H7 (cell line): Measurements from ENCODE around the gene PARD3. TPM values are rescaled to one million over a fixed set of nuclear protein-coding genes. Genes with fewer than 3 reads are reported as not detected.
"Not testable (repeated sequence)": the region's sequence is repeated elsewhere in the genome, so short reads cannot be mapped to it uniquely, and the experiment has no call there.

Source experiments
- DNase-seq: peaks from one replicate; pipeline ENCODE4 v3.0.0; 2012
- H3K27me3 ChIP-seq: 2 replicates; pipeline ENCODE4 v1.6.0; 2011; ENCODE audit warnings: mild to moderate bottlenecking, low read length; ENCODE audit not compliant: control insufficient read depth, insufficient read depth
- H3K36me3 ChIP-seq: replicated peaks from 2 replicates; pipeline ENCODE4 v1.5.1; 2011; ENCODE audit warnings: low read length; ENCODE audit not compliant: control insufficient read depth, insufficient read depth
- H3K4me3 ChIP-seq: 2 replicates; pipeline ENCODE4 v1.5.1; 2011; ENCODE audit warnings: low read depth, mild to moderate bottlenecking, control low read depth, low read length, moderate library complexity; ENCODE audit not compliant: insufficient read depth
- total RNA-seq: library from RNA; depleted of rRNA; stranded (reverse); fragments of >200 nt; shearing (Covaris generic); gene quantifications from 2 replicates; pipeline ENCODE4 v1.2.3, GENCODE V29; 2014

PARD3 gene
- total RNA-seq, 1 experiment from 2014 or later, result 51.1 TPM

GRCh38 chr10:34704526-34705184 is 110.4 kb downstream of the PARD3 start:
- Histone ChIP-seq H3K36me3 (no peaks in the 10 kb centered on the region), H3K4me3 (no peak overlapping the region)
- no peak for DNase-seq

GRCh38 chr10:34702982-34703381 is 112.1 kb downstream of the PARD3 start:
- no peak for DNase-seq

More at GRCh38 chr10:34704526-34705184, 110.4 kb downstream of the PARD3 start:
- H3K27me3 ChIP-seq, result no peaks in the 10 kb centered on the region

GRCh38 chr10:34702093-34702937 is 112.8 kb downstream of the PARD3 start:
- no peaks in the 10 kb centered on the region for H3K36me3 ChIP-seq
- no peak overlapping the region for H3K4me3 ChIP-seq
- DNase-seq, result no peak
- no peaks in the 10 kb centered on the region for H3K27me3 ChIP-seq

More at GRCh38 chr10:34702982-34703381, 112.1 kb downstream of the PARD3 start:
- Histone ChIP-seq H3K4me3 (no peak overlapping the region), H3K36me3 (no peaks in the 10 kb centered on the region), H3K27me3 (no peaks in the 10 kb centered on the region)

- Histone ChIP-seq H3K4me3 (no peak overlapping the region), H3K27me3 (no peaks in the 10 kb centered on the region), H3K36me3 (no peaks in the 10 kb centered on the region)
- DNase-seq, result no peak
Observed at GRCh38 chr10:34701194-34701593, 113.9 kb downstream of the PARD3 start.

- not testable (repeated sequence) for DNase-seq, H3K36me3 ChIP-seq, H3K27me3 ChIP-seq, H3K4me3 ChIP-seq
Observed at GRCh38 chr10:34700752-34701151, 114.3 kb downstream of the PARD3 start.

- Histone ChIP-seq H3K27me3 (no peaks in the 10 kb centered on the region), H3K36me3 (no peaks in the 10 kb centered on the region), H3K4me3 (no peak overlapping the region)
- DNase-seq, result no peak
Observed at GRCh38 chr10:34699904-34700517, 115.1 kb downstream of the PARD3 start.

GRCh38 chr10:34698979-34699378 is 116.1 kb downstream of the PARD3 start:
- no peak overlapping the region for H3K4me3 ChIP-seq
- no peak for DNase-seq

GRCh38 chr10:34698248-34698831 is 116.8 kb downstream of the PARD3 start:
- Histone ChIP-seq H3K27me3 (no peaks in the 10 kb centered on the region), H3K36me3 (no peaks in the 10 kb centered on the region), H3K4me3 (no peak overlapping the region)
- DNase-seq, result no peak

More at GRCh38 chr10:34698979-34699378, 116.1 kb downstream of the PARD3 start:
- Histone ChIP-seq H3K27me3 (no peaks in the 10 kb centered on the region), H3K36me3 (no peaks in the 10 kb centered on the region)

GRCh38 chr10:34697351-34698247 is 117.5 kb downstream of the PARD3 start:
- Histone ChIP-seq H3K36me3 (no peaks in the 10 kb centered on the region), H3K27me3 (no peaks in the 10 kb centered on the region), H3K4me3 (no peak overlapping the region)
- DNase-seq, result no peak

- no peak for DNase-seq
- no peaks in the 10 kb centered on the region for H3K27me3 ChIP-seq
- H3K36me3 ChIP-seq, result no peaks in the 10 kb centered on the region
- no peak overlapping the region for H3K4me3 ChIP-seq
Observed at GRCh38 chr10:34696423-34696822, 118.7 kb downstream of the PARD3 start.

GRCh38 chr10:34690383-34691049 is 124.6 kb downstream of the PARD3 start:
- no peaks in the 10 kb centered on the region for H3K27me3 ChIP-seq
- H3K36me3 ChIP-seq, result no peaks in the 10 kb centered on the region

GRCh38 chr10:34689053-34689452 is 126.0 kb downstream of the PARD3 start:
- no peak for DNase-seq
- no peak overlapping the region for H3K4me3 ChIP-seq
- no peaks in the 10 kb centered on the region for H3K36me3 ChIP-seq
- no peaks in the 10 kb centered on the region for H3K27me3 ChIP-seq

More at GRCh38 chr10:34690383-34691049, 124.6 kb downstream of the PARD3 start:
- H3K4me3 ChIP-seq, result no peak overlapping the region
- no peak for DNase-seq

GRCh38 chr10:34687434-34688210 is 127.5 kb downstream of the PARD3 start:
- H3K4me3 ChIP-seq, result no peak overlapping the region
- H3K36me3 ChIP-seq, result no peaks in the 10 kb centered on the region
- H3K27me3 ChIP-seq, result no peaks in the 10 kb centered on the region
- no peak for DNase-seq
